GM21447 (cell line): ENCODE data around the gene MPPED2.

ENCODE experiments used
- ATAC-seq: cut with Tn5 transposase; IDR thresholded peaks from one replicate; pipeline ENCODE4 v1.9.1; 2021; ENCODE audit not compliant: unreplicated experiment

The MPPED2 gene

DNA sequence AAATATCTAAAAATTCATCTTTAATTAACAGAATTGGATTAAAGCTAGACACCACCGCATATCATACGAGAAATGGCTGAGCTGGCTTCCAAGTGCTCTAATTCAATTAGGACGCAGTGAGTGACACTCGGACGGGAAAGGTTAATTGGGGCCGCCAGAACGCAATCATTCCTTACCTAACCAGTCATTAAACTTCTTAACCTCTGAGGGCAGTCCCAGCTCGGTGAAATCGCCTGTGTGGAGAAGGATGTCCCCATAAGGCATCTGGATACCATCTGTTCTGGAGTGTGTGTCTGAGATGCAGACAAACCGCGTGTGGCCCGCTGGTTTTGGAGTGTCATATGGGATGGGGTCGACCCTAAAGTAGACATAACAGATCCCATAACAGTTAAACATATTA, 50.3 kb downstream of the MPPED2 start:
- ATAC-seq, result no peak

DNA sequence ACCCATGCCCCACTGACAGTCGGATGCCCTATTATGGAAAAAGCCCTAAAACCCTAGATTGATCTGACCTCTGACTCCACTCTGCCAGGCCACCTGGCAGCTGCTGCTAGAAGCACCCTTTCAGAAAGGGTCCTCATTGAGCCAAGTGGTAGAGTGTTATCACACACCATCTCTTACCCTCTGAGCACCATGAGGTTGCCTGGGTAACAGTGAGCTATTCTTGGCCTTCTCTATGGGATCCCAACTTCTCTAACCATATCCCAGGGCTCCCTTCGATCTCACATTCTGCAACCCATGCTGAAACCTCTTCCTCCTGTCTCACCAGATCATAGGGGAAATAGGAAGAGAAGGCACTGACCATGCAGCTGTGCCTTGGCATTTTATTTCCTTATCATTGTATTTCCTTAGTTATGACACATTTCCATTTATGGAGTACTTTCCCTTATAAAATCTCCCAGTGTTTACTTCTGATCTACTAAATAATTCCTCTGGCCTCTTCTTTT, 52.7 kb downstream of the MPPED2 start:
- ATAC-seq, result no peak

GRCh38 chr11:30527566-30527965, 58.6 kb downstream of the MPPED2 start:
- no peak for ATAC-seq

DNA sequence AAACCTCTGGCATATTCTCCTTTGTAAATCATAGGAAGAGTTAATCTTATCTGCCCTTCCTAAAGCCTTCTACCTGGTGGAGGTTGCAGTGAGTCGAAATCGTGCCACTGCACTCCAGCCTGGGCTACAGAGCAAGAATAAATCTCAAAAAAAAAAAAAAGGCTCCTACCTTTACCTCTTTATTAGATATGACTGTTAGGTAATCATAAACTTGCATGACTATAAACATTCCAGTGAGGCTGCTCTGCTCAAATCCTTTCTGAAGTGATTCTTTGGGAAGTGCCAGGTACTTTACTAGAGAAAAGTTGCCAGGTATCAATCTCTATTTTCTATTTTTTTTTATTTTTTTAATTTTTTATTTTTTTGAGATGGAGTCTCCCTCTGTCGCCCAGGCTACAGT, 59.6 kb downstream of the MPPED2 start:
- ATAC-seq, result no peak

GRCh38 chr11:30522536-30523243, 63.5 kb downstream of the MPPED2 start:
- ATAC-seq, result no peak

DNA sequence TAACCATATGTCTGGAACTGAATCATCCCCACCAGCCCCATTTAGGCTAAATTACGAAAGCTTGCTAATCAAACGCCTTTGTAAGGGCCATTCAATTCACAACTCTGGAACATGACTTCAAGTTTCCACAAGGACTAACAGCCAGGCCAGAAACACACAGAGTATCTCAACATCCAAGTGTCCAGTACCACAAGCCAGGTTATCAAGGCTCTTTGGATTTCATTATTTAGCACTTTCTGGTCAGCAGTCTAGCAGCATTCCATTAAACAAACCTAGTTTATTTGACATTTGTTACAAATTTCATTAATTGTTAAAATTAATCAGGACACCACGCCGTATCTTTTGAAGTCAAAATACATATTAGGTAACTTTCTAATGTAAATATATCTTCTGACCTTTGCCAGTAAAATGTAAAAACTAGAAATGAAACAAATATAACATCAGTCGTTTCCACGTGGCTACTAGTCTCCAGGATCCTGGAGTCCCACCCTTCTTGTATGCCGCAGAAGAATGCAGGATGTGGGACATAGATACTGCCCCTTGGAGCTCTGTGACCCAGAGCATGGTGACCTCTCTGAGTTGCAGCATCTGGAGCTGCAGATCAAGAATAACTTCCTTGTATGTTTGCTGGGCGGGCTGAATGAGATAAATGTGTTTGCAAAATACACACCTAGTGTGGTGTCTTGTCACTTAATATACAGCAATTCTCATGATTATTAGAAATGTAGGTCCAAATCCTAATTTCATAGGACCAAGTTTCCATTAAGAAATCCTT, 64.7 kb downstream of the MPPED2 start:
- ATAC-seq, result no peak

DNA sequence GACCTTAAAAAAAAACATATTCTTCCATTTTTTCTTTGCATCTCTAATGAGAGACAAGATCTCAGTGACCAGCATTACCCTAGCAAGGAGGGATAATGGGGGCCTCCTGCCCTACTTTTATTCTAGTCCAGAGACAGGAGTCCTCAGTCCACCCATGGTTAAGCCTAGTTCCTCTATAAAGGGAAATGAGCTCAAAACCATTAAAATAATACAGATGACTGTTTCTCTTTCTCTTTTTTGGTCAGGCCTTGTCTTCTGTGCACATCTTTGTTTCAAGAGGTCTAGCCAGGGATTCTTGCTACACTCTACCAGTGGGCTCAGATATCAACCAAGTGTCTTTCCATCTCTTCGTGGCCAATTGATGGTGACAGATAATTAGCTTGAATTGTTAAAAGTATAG, 73.1 kb downstream of the MPPED2 start:
- ATAC-seq, result no peak

GRCh38 chr11:30511408-30511807, 74.7 kb downstream of the MPPED2 start:
- ATAC-seq, result no peak

DNA sequence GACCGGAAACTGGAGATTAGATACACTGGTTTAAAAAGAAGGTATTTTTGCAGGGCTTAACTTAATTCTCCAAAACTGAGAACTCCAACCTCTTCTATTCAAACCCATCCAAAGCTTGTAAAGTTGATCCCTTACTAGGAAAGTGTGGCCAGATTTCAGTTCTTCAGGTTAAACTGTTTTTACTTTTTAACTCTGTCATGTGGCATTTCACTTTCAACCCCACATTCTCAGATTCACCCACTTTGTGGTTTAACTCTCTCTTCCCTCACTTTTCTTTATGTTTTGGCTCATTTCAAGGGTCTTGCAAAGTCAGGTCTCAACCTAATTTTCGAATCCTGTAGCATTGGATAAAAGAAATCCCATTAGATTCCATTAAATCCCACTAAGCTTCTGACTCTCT, 75.4 kb downstream of the MPPED2 start:
- no peak for ATAC-seq

- no peak for ATAC-seq
Observed at GRCh38 chr11:30509364-30509763, 76.8 kb downstream of the MPPED2 start.

GRCh38 chr11:30508594-30508993, 77.6 kb downstream of the MPPED2 start:
- no peak for ATAC-seq

- no peak for ATAC-seq
Observed at GRCh38 chr11:30505603-30506002, 80.5 kb downstream of the MPPED2 start.

DNA sequence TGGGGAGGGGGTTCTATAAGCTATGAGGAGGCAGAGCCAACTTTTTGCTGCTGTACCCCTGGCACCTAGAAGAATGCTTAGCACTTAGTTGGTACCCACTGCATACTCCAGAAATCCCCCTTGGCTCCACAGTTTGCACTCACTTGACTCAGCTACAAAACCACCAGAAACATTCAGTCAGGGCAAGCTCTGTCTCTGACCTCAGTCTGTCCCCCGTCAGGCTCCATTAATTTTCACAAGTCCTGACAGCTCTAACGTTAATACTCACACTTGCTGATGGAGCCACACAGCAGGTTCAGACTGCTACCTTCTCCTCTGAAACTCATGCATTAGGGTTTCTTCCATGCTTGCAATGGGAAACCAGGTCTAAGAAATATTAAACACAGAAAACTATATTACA, 81.7 kb downstream of the MPPED2 start:
- no peak for ATAC-seq

GRCh38 chr11:30503156-30503555, 83.0 kb downstream of the MPPED2 start:
- ATAC-seq, result no peak

DNA sequence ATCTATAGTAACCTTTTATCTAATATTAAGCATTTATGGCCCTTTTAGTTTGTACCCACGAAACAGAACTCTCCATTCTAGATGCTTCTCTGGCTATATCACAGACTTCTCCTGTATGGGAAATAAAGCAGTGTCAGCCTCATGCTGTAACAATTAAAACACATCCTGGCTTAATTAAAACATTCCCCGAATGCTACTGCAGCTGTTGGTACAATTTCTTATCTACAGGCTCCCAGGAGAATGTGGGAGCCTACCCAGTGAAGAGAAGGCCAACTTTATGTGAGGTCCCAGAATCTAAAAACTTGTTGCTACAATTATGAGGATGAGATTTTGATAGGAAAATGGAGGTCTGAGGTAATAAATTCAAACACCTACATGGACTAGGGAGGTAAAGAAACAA, 83.8 kb downstream of the MPPED2 start:
- ATAC-seq, result no peak

- no peak for ATAC-seq
Observed at GRCh38 chr11:30501744-30502143, 84.4 kb downstream of the MPPED2 start.

GRCh38 chr11:30499940-30500339, 86.2 kb downstream of the MPPED2 start:
- ATAC-seq, result no peak

DNA sequence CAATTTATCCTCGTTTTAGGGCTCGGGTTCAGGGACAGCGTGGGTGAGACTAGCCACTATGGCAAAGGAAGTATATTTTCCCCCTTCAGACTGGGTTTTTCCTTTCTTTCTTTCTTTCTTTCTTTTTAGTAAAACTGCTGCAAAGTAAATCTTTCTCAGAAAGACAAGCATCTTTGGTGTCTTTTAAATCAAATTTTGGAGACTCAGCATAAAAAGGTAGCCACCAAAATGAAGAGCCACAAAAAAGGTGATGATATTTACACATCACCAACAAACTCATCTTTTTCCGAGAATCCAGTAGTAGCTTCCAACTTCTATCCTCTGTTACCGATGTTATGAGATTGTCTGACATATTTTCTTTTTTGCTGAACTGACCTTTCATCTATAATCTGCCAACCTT, 88.6 kb downstream of the MPPED2 start:
- ATAC-seq, result no peak

GRCh38 chr11:30496935-30497334, 89.2 kb downstream of the MPPED2 start:
- no peak for ATAC-seq

DNA sequence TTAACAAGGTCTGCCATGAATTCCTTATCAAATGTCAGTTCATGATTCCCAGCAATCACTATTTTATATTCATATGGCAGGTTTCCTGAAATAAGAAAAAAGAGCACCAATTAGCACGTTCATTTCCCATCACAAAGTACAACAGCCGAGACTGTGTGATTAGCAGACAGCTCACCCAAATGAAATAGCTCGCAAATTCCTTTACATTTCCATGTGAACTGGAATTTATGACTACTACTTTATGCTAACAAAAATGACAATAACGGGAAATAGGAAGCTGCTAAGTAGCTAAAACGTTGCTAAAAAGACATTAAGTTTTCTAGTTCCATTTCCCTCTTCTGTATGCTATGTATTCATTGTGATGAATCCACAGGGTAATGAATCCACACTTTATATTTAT, 90.7 kb downstream of the MPPED2 start:
- no peak for ATAC-seq

GRCh38 chr11:30489511-30489910, 96.6 kb downstream of the MPPED2 start:
- no peak for ATAC-seq

DNA sequence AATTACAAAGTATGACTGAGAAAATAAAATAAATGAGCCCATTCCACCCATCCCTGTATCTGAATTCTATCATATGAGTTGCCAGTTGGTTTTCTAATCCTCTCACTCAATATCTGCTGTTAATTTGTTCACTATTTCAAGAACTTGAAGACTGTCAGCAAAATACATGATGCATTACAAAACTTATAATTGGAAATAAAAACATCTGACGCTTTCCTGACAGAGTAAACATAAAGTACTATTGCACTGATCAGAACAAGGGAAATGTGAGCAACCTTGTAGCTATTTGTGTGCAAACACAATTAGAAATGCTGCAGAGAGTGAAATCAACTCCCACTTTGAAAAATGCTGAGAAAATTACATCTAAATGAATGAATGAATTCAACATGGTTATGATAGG, 97.1 kb downstream of the MPPED2 start:
- no peak for ATAC-seq
